NCI-H146 (cell line): ENCODE data around the gene WDR1.

Source experiments
- DNase-seq: peaks from one replicate; lab custom pipeline; 2025; lab: John Stamatoyannopoulos, UW

The WDR1 gene

DNA sequence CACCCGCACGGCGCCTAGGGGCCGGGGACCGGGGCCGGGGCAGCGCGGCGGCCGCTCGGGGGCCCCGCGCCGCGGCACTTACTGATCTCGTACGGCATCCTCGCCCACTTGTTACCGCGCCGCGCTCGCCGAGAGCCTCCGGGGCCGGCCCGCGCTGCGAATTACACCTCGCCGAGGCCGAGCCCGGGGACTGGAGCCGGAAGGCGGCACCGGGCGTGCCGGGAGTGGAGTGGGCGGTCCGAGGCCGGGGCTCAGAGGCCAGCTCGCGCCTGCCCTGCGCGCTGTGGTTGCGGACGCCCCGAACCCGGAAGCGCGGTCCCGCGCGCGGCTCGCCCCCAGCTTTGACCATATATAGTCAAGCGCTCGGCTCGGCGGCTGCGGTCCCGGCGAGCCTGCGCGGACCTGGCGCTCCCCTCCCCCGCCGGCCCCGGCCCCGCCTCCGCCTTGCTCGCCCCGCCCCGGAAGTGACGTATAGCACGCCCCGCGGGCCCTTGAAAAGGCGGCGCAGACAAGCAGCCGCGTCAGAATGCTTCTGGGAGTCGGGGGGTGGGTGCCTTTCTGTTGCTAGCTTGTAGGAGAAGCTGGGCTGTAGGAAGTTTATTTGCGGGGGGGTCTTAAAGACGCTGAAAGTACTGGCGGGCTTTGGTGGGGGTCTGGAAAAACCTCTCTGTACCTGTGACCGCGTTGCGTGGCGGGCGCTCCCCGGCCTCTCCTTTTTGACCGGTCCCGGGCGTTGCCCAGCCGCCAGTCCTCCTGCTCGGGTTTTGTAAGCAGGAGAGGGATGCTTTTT, at the start of gene WDR1:
WDR1 (minus strand) TSS at position 231 of the 790 bp plus-strand sequence; CDS start at position 98, 133 bp downstream.
- DNase-seq: peak; percentile 95

DNA sequence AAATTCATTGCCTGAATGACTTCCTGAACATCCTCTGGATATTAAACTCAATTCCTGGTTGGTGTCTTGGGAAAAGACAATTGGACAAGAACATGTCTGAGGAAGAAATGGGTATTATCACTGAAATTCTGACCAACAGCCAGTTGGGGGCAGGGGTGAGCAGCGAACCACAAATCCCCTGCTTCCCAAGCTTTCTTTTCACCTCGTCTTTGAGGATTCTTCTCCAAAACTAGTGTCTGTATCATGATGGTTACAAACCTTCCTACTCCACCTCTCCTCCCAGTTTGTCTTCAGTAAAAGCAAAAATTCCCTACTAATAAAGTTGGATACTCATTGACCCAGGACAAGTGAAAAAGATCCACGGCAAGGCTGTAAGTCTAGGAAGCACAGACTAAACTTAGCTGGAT, 48.3 kb upstream of the WDR1 start:
- DNase-seq: peak; percentile 47

- DNase-seq: no peak
Observed at GRCh38 chr4:10163296-10163695, 46.7 kb upstream of the WDR1 start.

- DNase-seq: no peak
Observed at GRCh38 chr4:10162341-10163000, 45.9 kb upstream of the WDR1 start.

GRCh38 chr4:10161840-10162239, 45.2 kb upstream of the WDR1 start:
- no peak for DNase-seq

GRCh38 chr4:10161146-10161545, 44.5 kb upstream of the WDR1 start:
- DNase-seq: no peak

- DNase-seq: peak; percentile 18
Observed at GRCh38 chr4:10160281-10160856, 43.8 kb upstream of the WDR1 start.

- no peak for DNase-seq
Observed at GRCh38 chr4:10159671-10160070, 43.1 kb upstream of the WDR1 start.

GRCh38 chr4:10158333-10158942, 41.8 kb upstream of the WDR1 start:
- DNase-seq: no peak

GRCh38 chr4:10157478-10158332, 41.1 kb upstream of the WDR1 start:
- DNase-seq: peak; percentile 79

- no peak for DNase-seq
Observed at GRCh38 chr4:10154241-10154640, 37.6 kb upstream of the WDR1 start.

DNA sequence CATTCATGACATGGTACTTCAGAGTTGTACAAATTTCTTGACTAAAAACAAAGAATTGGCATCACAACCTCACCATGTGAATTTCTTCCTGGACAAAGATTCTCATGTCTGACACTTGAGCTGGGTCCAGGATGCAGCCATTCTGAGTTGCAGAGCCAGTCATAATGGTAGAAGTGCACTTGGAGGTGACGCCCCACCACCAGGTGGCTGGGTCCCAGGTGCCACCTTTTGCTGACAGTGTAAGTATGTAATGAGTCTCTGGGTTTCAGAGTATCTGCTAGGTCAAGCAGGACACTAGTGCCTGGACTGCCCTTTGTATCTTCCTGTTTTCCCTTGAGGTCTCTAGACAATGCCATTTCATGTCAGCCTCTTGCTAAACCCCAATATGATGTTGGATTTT, 36.6 kb upstream of the WDR1 start:
- no peak for DNase-seq

- no peak for DNase-seq
Observed at GRCh38 chr4:10151182-10151581, 34.6 kb upstream of the WDR1 start.

DNA sequence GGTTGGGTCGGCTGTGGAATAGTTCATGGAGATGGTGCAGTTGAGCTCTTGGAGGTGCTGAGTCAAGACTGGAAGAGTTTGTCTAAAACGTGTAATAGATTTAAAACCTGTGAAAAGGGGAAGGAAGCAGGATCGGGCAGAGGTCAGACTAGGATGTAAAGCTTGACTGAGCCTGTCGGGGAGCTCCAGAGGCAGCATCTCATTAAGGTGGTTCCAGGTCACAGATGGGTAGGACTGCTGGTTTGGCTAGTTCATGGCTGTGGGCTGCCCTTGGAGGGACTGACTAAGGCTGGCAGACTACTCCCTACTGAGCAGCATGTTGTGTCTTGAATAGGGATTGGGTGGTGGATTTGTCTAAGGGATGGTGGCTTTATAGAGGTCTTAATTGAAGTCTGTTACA, 28.4 kb upstream of the WDR1 start:
- DNase-seq: no peak

- DNase-seq: no peak
Observed at GRCh38 chr4:10144479-10144878, 27.9 kb upstream of the WDR1 start.

DNA sequence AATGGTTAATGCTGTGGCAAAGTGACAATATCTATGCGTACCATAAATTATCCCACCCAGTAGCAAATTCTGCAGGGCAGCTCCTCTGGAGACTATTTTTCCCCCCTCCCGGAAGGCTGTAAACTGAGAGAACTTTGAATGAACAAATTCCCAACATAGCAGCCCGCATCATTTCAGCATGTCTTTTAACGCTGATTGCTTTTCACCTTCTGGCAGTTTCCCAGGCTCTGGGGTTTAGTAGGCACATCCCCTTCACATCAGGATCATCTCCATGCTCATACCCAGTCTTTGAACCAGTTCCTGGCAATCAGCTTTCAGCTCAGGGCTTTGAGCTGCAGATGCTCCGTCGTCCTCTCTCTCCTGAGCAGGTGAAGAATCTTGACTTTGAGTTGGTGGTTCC, 26.6 kb upstream of the WDR1 start:
- DNase-seq: no peak

DNA sequence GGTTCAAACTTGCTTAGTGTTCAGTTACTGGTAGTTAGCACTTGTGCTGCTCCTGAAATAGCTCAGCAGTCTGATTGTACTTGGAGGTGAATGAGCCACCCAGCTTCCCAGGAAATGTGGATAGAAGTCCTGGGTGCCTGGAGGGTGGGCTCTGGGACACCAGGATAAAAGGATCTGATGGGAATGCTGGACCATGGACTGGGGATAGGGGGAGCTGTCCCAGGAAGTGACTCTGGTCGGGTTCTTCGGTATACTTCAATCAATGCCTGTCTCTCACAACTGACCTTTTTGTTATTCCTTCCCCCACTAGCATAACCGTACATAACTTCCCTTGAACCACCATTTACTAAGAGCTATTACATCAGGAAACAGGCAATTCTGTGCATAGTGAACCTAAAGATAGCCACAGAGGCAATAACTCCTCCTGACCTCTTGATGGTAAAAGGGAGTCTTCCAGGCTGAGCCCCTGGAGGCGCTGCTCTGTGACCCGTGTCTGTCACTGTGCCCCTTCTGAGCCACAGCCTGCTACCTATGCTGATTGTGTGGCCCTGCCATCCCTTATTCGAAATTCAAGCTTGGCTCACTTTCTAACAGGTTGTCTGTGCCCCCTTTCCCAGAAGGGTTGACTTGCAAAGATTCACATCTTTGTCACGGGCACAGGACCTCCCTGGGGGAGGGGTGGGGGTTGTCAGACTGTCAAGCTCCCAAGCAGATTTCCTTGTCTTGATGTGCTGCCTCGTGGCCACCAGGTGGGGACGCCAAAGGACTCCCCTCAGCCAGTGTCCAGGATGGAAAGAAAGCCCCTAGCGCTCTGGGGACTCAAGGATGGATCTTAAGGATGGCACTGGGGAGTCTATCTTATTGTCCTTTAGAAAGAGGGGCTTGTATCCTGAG, 24.5 kb upstream of the WDR1 start:
- DNase-seq: no peak

DNA sequence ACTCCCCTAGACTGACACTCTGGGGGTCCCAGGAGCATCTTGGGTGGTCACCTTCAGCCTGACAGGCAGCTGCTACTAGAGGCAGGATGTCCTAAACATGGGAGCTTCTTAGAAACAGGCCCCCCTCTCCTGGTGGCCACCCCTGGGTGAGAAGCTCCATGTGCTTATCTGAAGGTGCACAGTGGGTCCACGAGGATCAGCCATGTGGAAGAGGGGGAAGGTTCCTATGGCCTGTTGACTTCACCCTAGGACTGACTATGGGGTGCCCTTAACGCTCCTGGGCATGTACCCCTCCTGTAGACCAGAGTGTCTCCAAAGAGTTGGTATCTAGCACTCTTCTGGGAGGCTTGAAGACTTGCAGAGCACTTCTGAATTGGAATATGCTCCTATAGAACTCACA, 22.9 kb upstream of the WDR1 start:
- DNase-seq: no peak

DNA sequence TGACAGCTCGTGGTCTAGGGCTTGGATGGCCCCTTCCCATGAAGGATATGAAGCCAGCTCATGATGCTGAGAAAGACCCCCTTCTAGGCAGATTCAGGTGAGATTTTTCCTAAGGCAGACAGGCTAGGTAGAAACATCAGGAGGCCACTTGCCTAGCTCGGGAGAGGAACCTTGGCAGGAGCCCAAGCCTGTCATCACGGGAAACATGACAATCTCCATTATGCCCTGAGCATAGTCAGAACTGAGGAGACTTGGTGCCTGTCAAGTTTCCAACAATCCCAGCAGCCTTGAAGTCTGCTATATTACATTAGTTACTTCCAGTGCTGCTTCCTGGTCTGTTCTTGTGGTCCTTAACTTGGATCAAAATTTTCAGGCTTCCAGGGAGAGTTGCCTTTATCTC, 18.7 kb upstream of the WDR1 start:
- DNase-seq: no peak

- no peak for DNase-seq
Observed at GRCh38 chr4:10134141-10134540, 17.5 kb upstream of the WDR1 start.

- no peak for DNase-seq
Observed at GRCh38 chr4:10131202-10131601, 14.6 kb upstream of the WDR1 start.
